Hepatocyte (in vitro differentiated cells): Measurements from ENCODE around the gene ARHGAP11B.
"Not testable (repeated sequence)": the region's sequence is repeated elsewhere in the genome, so short reads cannot be mapped to it uniquely, and the experiment has no call there.

ENCODE experiments used
- DNase-seq: peaks from one replicate; pipeline ENCODE4 v3.0.0-alpha.2; 2016; ENCODE audit warnings: low spot score
- H2AFZ ChIP-seq: fragments of 200-600 bp; sonication (generic); 2 replicates; pipeline ENCODE4 v1.6.0; 2016; ENCODE audit warnings: antibody characterized with exemption, mild to moderate bottlenecking
- H3K27ac ChIP-seq: fragments of 200-600 bp; sonication (generic); 2 replicates; pipeline ENCODE4 v1.5.1; 2016; ENCODE audit warnings: mild to moderate bottlenecking
- H3K27me3 ChIP-seq: fragments of 200-600 bp; sonication (generic); 2 replicates; pipeline ENCODE4 v1.6.1; 2016
- H3K36me3 ChIP-seq: fragments of 200-600 bp; sonication (generic); replicated peaks from 2 replicates; pipeline ENCODE4 v1.5.1; 2016; ENCODE audit warnings: low read depth; ENCODE audit not compliant: insufficient read depth
- H3K4me1 ChIP-seq: fragments of 200-600 bp; sonication (generic); 2 replicates; pipeline ENCODE4 v1.5.1; 2016; ENCODE audit warnings: mild to moderate bottlenecking, moderate library complexity; ENCODE audit not compliant: insufficient read depth
- H3K4me2 ChIP-seq: fragments of 200-600 bp; sonication (generic); 2 replicates; pipeline ENCODE4 v1.6.0; 2016
- H3K4me3 ChIP-seq: fragments of 200-600 bp; sonication (generic); 2 replicates; pipeline ENCODE4 v1.5.1; 2016; ENCODE audit warnings: mild to moderate bottlenecking
- H3K79me2 ChIP-seq: fragments of 200-600 bp; sonication (generic); 2 replicates; pipeline ENCODE4 v1.6.0; 2017; ENCODE audit warnings: mild to moderate bottlenecking
- H3K9me2 ChIP-seq: fragments of 200-600 bp; sonication (generic); replicated peaks from 2 replicates; pipeline ENCODE4 v1.6.0; 2017; ENCODE audit warnings: mild to moderate bottlenecking; ENCODE audit not compliant: insufficient read depth
- H3K9me3 ChIP-seq: fragments of 200-600 bp; sonication (generic); 2 replicates; pipeline ENCODE4 v1.5.1; 2016; ENCODE audit warnings: low read depth, mild to moderate bottlenecking
- H4K20me1 ChIP-seq: fragments of 200-600 bp; sonication (generic); 2 replicates; pipeline ENCODE4 v1.6.0; 2016; ENCODE audit warnings: mild to moderate bottlenecking; ENCODE audit not compliant: insufficient read depth, poor library complexity, severe bottlenecking
- EZH2 ChIP-seq: fragments of 200-600 bp; sonication (generic); IDR thresholded peaks from 2 replicates; pipeline ENCODE4 v1.6.1; 2016; ENCODE audit warnings: antibody characterized with exemption, mild to moderate bottlenecking, borderline replicate concordance
- EZH2phosphoT487 ChIP-seq: fragments of 200-600 bp; sonication (generic); IDR thresholded peaks from one replicate; pipeline ENCODE4 v1.6.1; 2018; ENCODE audit warnings: antibody characterized with exemption, mild to moderate bottlenecking, low read depth, moderate library complexity; ENCODE audit not compliant: unreplicated experiment, severe bottlenecking
- WGBS: methylation state at CpG from one replicate; pipeline ENCODE4 v1.1.6; 2016; ENCODE audit warnings: low lambda C conversion rate; ENCODE audit errors: missing lambda C conversion rate; 5-methylcytosine and 5-hydroxymethylcytosine counted together
- TF ChIP-seq, protein P1 (sequence below): fragments of 200-600 bp; sonication (generic); IDR thresholded peaks from 2 replicates; pipeline ENCODE4 v1.5.1; 2016; ENCODE audit warnings: antibody characterized with exemption, mild to moderate bottlenecking; ENCODE audit not compliant: poor library complexity

Gene ARHGAP11B

DNA sequence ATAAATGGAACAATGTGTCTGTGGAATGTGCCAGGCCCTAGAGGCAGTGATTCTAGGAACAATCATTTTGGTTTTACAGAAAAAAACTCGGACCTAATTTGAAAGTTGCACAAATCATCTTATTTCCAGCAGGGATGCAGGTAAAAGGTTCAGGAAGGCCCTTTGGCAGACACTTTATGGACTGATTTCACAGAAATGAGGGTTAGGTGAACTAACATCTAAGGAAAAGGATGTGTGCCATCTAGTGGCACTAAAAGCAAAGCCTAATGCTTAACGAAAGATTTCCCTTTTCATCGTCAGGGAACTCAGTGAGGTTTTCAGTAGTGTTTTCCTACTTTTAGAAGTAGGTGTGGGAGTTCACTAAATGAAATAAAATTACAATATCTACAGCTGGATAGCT lies 4.6 kb upstream of the ARHGAP11B start:
- H3K79me2 ChIP-seq, H3K4me3 ChIP-seq, H3K36me3 ChIP-seq, H3K4me1 ChIP-seq, H2AFZ ChIP-seq, H3K27ac ChIP-seq, H3K9me3 ChIP-seq, H3K9me2 ChIP-seq, H3K4me2 ChIP-seq, H3K27me3 ChIP-seq, H4K20me1 ChIP-seq: not testable (repeated sequence)
- TF ChIP-seq, protein P1, sequence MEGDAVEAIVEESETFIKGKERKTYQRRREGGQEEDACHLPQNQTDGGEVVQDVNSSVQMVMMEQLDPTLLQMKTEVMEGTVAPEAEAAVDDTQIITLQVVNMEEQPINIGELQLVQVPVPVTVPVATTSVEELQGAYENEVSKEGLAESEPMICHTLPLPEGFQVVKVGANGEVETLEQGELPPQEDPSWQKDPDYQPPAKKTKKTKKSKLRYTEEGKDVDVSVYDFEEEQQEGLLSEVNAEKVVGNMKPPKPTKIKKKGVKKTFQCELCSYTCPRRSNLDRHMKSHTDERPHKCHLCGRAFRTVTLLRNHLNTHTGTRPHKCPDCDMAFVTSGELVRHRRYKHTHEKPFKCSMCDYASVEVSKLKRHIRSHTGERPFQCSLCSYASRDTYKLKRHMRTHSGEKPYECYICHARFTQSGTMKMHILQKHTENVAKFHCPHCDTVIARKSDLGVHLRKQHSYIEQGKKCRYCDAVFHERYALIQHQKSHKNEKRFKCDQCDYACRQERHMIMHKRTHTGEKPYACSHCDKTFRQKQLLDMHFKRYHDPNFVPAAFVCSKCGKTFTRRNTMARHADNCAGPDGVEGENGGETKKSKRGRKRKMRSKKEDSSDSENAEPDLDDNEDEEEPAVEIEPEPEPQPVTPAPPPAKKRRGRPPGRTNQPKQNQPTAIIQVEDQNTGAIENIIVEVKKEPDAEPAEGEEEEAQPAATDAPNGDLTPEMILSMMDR, result peak; percentile 36
- WGBS, result 0% methylated on average over 1 of the region's 3 CpGs
- peak; percentile 12 for DNase-seq

DNA sequence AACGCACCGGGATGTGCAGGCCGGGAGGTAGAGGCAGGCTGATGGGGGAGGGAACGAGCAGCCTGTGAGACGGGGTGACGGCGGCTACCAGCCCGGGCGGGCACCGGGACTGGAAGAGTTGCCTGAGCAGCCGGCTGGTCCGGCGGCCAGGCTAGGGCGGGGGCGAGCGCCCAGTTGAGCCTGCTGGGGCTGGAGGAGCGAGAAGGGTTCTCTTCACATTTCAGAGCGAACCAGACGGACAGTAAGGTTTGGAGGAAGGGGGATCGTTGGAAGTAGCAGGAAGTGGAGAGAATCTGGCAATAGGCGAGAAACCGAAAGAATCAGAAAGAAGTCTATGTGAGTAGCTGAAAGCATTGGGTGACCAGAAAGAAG lies 252 bp downstream of the ARHGAP11B start:
- not testable (repeated sequence) for H3K4me1 ChIP-seq, H3K9me3 ChIP-seq, H3K9me2 ChIP-seq, H3K27me3 ChIP-seq, H3K36me3 ChIP-seq, H4K20me1 ChIP-seq
- H3K4me3 ChIP-seq, result peak overlapping the region; percentile 78
- H3K4me2 ChIP-seq, result peak overlapping the region; percentile 81
- whole genome bisulfite sequencing, result 8% methylated on average over 7 of the region's 22 CpGs
- peak overlapping the region; percentile 32 for H2AFZ ChIP-seq
- peaks cover 34% of the 10 kb centered on the region for H3K79me2 ChIP-seq
- H3K27ac ChIP-seq, result peak overlapping the region; percentile 46
- peak; percentile 4 for DNase-seq

DNA sequence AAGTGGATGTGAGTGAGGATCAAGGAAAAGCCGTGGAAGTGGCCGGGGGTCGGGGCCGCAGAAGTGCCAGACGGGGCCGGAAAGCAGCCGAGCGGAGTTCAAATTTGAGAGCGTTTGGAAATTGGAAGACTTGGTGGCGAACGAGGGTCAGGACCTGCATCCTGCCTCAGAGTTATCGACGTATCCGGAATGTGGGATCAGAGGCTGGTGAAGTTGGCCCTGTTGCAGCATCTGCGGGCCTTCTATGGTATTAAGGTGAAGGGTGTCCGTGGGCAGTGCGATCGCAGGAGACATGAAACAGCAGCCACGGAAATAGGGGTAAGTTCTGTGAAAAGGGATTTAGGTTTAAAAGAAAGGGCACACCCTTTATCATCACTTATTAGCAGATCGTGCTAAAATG lies 704 bp downstream of the ARHGAP11B start:
- not testable (repeated sequence) for H3K9me2 ChIP-seq, H3K27me3 ChIP-seq, DNase-seq, H4K20me1 ChIP-seq, H3K9me3 ChIP-seq, H3K36me3 ChIP-seq, H3K4me1 ChIP-seq
- H3K4me2 ChIP-seq, result peak overlapping the region; percentile 81
- H3K4me3 ChIP-seq, result peak overlapping the region; percentile 78
- peak overlapping the region; percentile 46 for H3K27ac ChIP-seq
- under 1% methylated on average over 19 of the region's 20 CpGs for WGBS
- H2AFZ ChIP-seq, result peak overlapping the region; percentile 13
- H3K79me2 ChIP-seq, result peaks cover 34% of the 10 kb centered on the region

DNA sequence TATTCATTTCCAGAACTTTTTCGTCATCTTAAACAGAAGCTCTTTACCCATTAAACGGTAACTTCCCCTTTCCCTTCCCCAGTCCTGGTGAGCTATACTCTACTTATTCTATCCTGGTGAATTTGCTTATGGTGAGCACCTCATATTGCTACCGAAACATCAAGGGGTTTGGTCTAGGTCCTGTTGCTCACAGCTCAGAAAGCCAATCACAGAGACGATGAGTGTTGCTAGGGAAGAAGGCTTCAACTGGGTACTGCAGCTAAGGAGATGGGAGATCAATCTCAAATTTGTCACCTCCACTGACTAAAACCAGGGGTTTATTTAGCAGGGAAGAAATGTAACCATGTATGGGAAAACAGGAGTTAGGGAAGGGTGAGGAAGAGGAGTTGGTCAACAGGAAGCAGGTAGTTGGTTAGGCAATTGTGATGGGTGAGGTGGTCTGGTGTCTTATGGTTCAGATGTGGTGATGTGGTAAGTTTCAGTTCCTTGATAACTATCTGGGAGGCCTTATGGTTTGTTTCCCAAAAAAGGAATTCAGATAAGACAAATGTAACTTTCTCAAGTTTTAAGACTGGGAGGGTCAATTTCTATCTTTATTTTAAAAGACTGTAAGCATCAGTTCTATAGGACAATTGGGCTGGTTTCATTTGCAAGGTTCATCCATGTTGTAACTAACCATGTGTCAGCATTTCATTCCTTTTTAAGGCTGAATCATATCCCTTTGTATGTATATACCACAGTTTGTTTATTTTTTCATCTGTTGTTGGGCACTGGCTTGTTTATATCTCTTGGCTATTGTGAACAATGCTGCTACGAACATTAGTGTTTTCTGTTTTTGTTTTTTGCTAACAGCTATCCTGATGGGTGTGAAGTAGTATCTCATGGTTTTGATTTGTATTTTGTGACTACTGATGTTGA lies 24.3 kb downstream of the ARHGAP11B start:
- TF ChIP-seq EZH2phosphoT487 (no peak), EZH2 (no peak)
- TF ChIP-seq, protein P1, result no peak
- Histone ChIP-seq H3K27me3 (no peaks in the 10 kb centered on the region), H3K9me2 (no peaks in the 10 kb centered on the region), H3K4me2 (no peak overlapping the region), H4K20me1 (no peaks in the 10 kb centered on the region), H3K4me3 (no peak overlapping the region), H3K9me3 (no peaks in the 10 kb centered on the region), H3K4me1 (no peaks in the 10 kb centered on the region), H2AFZ (no peak overlapping the region), H3K79me2 (no peaks in the 10 kb centered on the region), H3K27ac (no peak overlapping the region), H3K36me3 (no peaks in the 10 kb centered on the region)
- 95% methylated on average over 5 of the region's 5 CpGs for WGBS
- DNase-seq, result no peak
